IMR-90 (cell line): ENCODE measurements around the gene ANKS3. TPM values are rescaled to one million over a fixed set of nuclear protein-coding genes. Genes with fewer than 3 reads are reported as not detected.

Source experiments
- ATAC-seq: fragments of 200-7000 bp; cut with Tn5 transposase; 2 replicates; pipeline ENCODE4 v1.9.1; 2020; ENCODE audit warnings: low read depth, mild to moderate bottlenecking, moderate library complexity
- BruUV-seq: library from RNA; stranded (reverse); fragments of 400-500 nt; replicated peaks from 2 replicates; lab custom pipeline; 2021; lab: Mats Ljungman, UMichigan
- CTCF ChIA-PET: fragments of 300-600 bp; formaldehyde crosslinking; extraction: SDS; loops from one replicate; lab custom pipeline; 2021; ENCODE audit warnings: antibody characterized with exemption; lab: Yijun Ruan, JAX
- POLR2A ChIA-PET: fragments of 300-600 bp; sonication (Branson Sonifier 250); formaldehyde crosslinking; loops from one replicate; lab custom pipeline; 2022; ENCODE audit warnings: antibody characterized with exemption; ENCODE audit not compliant: unreplicated experiment; lab: Charles Lee
- DNase-seq: peaks from one replicate; pipeline ENCODE4 v3.0.0; 2013
- H2AFZ ChIP-seq: replicated peaks from 2 replicates; pipeline ENCODE3; 2013; ENCODE audit warnings: low read length, mild to moderate bottlenecking; ENCODE audit not compliant: poor library complexity
- H2AK5ac ChIP-seq: 2 replicates; pipeline ENCODE4 v1.6.1; 2013; ENCODE audit warnings: low read depth, low read length, inconsistent platforms
- H2AK9ac ChIP-seq: replicated peaks from 2 replicates; pipeline ENCODE3; 2013; ENCODE audit warnings: mild to moderate bottlenecking, low read depth, low read length, moderate library complexity; ENCODE audit not compliant: poor library complexity
- H2BK120ac ChIP-seq: 2 replicates; pipeline ENCODE4 v1.6.1; 2013; ENCODE audit warnings: low read depth, low read length, inconsistent platforms
- H2BK15ac ChIP-seq: 3 replicates; pipeline ENCODE4 v1.6.1; 2013; ENCODE audit warnings: low read depth, low read length, inconsistent platforms
- H2BK20ac ChIP-seq: 2 replicates; pipeline ENCODE4 v1.6.1; 2013; ENCODE audit warnings: low read depth, mild to moderate bottlenecking, inconsistent platforms, low read length, moderate library complexity
- H2BK5ac ChIP-seq: 2 replicates; pipeline ENCODE4 v1.6.1; 2013; ENCODE audit warnings: mild to moderate bottlenecking, low read depth, low read length, inconsistent platforms; ENCODE audit not compliant: poor library complexity, severe bottlenecking
- H3K14ac ChIP-seq: replicated peaks from 2 replicates; pipeline ENCODE4 v1.6.1; 2013; ENCODE audit warnings: low read depth, low read length, inconsistent platforms
- H3K18ac ChIP-seq: 2 replicates; pipeline ENCODE4 v1.6.1; 2013; ENCODE audit warnings: low read depth, low read length, control low read depth
- H3K23ac ChIP-seq: 2 replicates; pipeline ENCODE4 v1.6.1; 2013; ENCODE audit warnings: low read depth, low read length, inconsistent platforms
- H3K27ac ChIP-seq: 2 replicates; pipeline ENCODE4 v1.5.1; 2013; ENCODE audit warnings: mild to moderate bottlenecking, control low read depth, low read length; ENCODE audit not compliant: insufficient read depth
- H3K27me3 ChIP-seq: 2 replicates; pipeline ENCODE4 v1.6.1; 2013; ENCODE audit warnings: low read length; ENCODE audit not compliant: control insufficient read depth, insufficient read depth
- H3K36me3 ChIP-seq: 2 replicates; pipeline ENCODE4 v1.6.1; 2013; ENCODE audit warnings: low read length, mixed read lengths; ENCODE audit not compliant: control insufficient read depth, insufficient read depth
- H3K4ac ChIP-seq: 2 replicates; pipeline ENCODE4 v1.6.1; 2013; ENCODE audit warnings: low read depth, low read length, inconsistent platforms
- H3K4me1 ChIP-seq: 2 replicates; pipeline ENCODE4 v1.6.1; 2013; ENCODE audit warnings: low read length, mixed read lengths; ENCODE audit not compliant: control insufficient read depth, insufficient read depth
- H3K4me2 ChIP-seq: 2 replicates; pipeline ENCODE4 v1.6.1; 2013; ENCODE audit warnings: low read depth, mild to moderate bottlenecking, control low read depth, low read length, moderate library complexity
- H3K4me3 ChIP-seq: 2 replicates; pipeline ENCODE4 v1.5.1; 2013; ENCODE audit warnings: low read depth, mild to moderate bottlenecking, control low read depth, low read length, moderate library complexity; ENCODE audit not compliant: insufficient read depth
- H3K56ac ChIP-seq: 2 replicates; pipeline ENCODE4 v1.6.1; 2013; ENCODE audit warnings: low read length, inconsistent platforms; ENCODE audit not compliant: insufficient read depth; ENCODE audit errors: extremely low read depth
- H3K79me1 ChIP-seq, 2 experiments: 2 replicates each; pipeline ENCODE4 v1.6.1; 2013; ENCODE audit warnings: low read length in 2 of 2, inconsistent platforms in 1 of 2, low read depth in 1 of 2
- H3K9ac ChIP-seq: 2 replicates; pipeline ENCODE4 v1.6.1; 2013; ENCODE audit warnings: low read depth, low read length, control low read depth
- H3K9me1 ChIP-seq: 2 replicates; pipeline ENCODE4 v1.6.1; 2013; ENCODE audit warnings: low read length, inconsistent platforms; ENCODE audit not compliant: insufficient read depth
- H3K9me3 ChIP-seq: 2 replicates; pipeline ENCODE4 v1.6.1; 2013; ENCODE audit warnings: low read length; ENCODE audit not compliant: control insufficient read depth, insufficient read depth
- H4K20me1 ChIP-seq: 2 replicates; pipeline ENCODE4 v1.6.1; 2013; ENCODE audit warnings: low read length, inconsistent platforms; ENCODE audit not compliant: insufficient read depth
- H4K5ac ChIP-seq: 2 replicates; pipeline ENCODE4 v1.6.1; 2013; ENCODE audit warnings: mild to moderate bottlenecking, low read depth, low read length, control low read depth
- H4K8ac ChIP-seq, 2 experiments: 2 replicates each; pipeline ENCODE4 v1.6.1; 2013; ENCODE audit warnings: low read depth in 2 of 2, low read length in 2 of 2, control low read depth in 1 of 2, inconsistent platforms in 1 of 2
- H4K91ac ChIP-seq: 2 replicates; pipeline ENCODE4 v1.6.1; 2013; ENCODE audit warnings: low read depth, low read length, inconsistent platforms; ENCODE audit not compliant: insufficient read depth
- BHLHE40 ChIP-seq: fragments of 150-350 bp; IDR thresholded peaks from 2 replicates; pipeline ENCODE4 v1.6.1; 2016; ENCODE audit warnings: mild to moderate bottlenecking, low read depth, low read length
- CEBPB ChIP-seq: IDR thresholded peaks from 2 replicates; pipeline ENCODE4 v1.6.1; 2012; ENCODE audit warnings: low read depth, low read length, improper control_type of control experiment
- CHD1 ChIP-seq: IDR thresholded peaks from 2 replicates; pipeline ENCODE4 v1.6.1; 2012; ENCODE audit warnings: low read depth, low read length, improper control_type of control experiment
- MAFK ChIP-seq: IDR thresholded peaks from 2 replicates; pipeline ENCODE4 v1.6.1; 2012; ENCODE audit warnings: low read depth, low read length, improper control_type of control experiment
- MXI1 ChIP-seq: IDR thresholded peaks from 2 replicates; pipeline ENCODE4 v1.6.1; 2012; ENCODE audit warnings: low read depth, mild to moderate bottlenecking, low read length, moderate library complexity, borderline replicate concordance
- NFE2L2 ChIP-seq: fragments of 150-350 bp; IDR thresholded peaks from 2 replicates; pipeline ENCODE4 v1.6.1; 2016; ENCODE audit warnings: low read depth, mild to moderate bottlenecking, low read length
- POLR2A ChIP-seq: IDR thresholded peaks from 2 replicates; pipeline ENCODE4 v1.6.1; 2012; ENCODE audit warnings: mild to moderate bottlenecking, low read depth, low read length
- RCOR1 ChIP-seq: IDR thresholded peaks from 2 replicates; pipeline ENCODE4 v1.6.1; 2012; ENCODE audit warnings: mild to moderate bottlenecking, low read length, improper control_type of control experiment; ENCODE audit not compliant: insufficient replicate concordance
- RFX5 ChIP-seq: IDR thresholded peaks from 2 replicates; pipeline ENCODE4 v1.8.0; 2012; ENCODE audit warnings: low read depth, mild to moderate bottlenecking, low read length, moderate library complexity
- SMC3 ChIP-seq: fragments of 150-350 bp; IDR thresholded peaks from 2 replicates; pipeline ENCODE4 v1.6.1; 2016; ENCODE audit warnings: low read depth, mild to moderate bottlenecking, antibody characterized with exemption, low read length, moderate library complexity
- USF2 ChIP-seq: fragments of 150-350 bp; IDR thresholded peaks from 2 replicates; pipeline ENCODE4 v1.6.1; 2017; ENCODE audit warnings: mild to moderate bottlenecking, antibody characterized with exemption, low read length, low read depth
- WGBS, 2 experiments: methylation state at CpG; one replicate each; pipeline versions ENCODE4 v1.1.5 to v1.1.7; 2013; ENCODE audit warnings: missing lambda C conversion rate in 2 of 2; ENCODE audit not compliant: insufficient read length in 1 of 2; ENCODE audit errors: extremely low coverage in 2 of 2; 5-methylcytosine and 5-hydroxymethylcytosine counted together
- dilution Hi-C: fragments of 300-500 bp; cut with HindIII; formaldehyde crosslinking; loops from one replicate; pipeline ENCODE4 v1.14.3; 2018; ENCODE audit warnings: low sequenced_read_pairs; ENCODE audit not compliant: unreplicated experiment
- in situ Hi-C: fragments of 300-500 bp; cut with MboI; formaldehyde crosslinking; loops from 3 replicates; pipeline ENCODE4 v1.14.3; 2019; ENCODE audit warnings: low sequenced_read_pairs, inconsistent platforms, mixed read lengths
- intact Hi-C: fragments of 100-400 bp; cut with micrococcal nuclease; formaldehyde crosslinking; loops from 2 replicates; pipeline ENCODE4 v1.10.0; 2022
- polyA plus RNA-seq, 3 experiments: library from polyadenylated mRNA; depleted of rRNA; stranded (reverse); fragments of >200 nt; gene quantifications; 2 replicates each; pipeline ENCODE4 v1.2.3, GENCODE V29; 2012; ENCODE audit warnings: low replicate concordance in 1 of 3
- total RNA-seq: library from RNA; depleted of rRNA; stranded (reverse); fragments of >200 nt; gene quantifications from 2 replicates; pipeline ENCODE4 v1.2.3, GENCODE V29; 2012
- TF ChIP-seq, protein P1 (sequence below): fragments of 150-350 bp; IDR thresholded peaks from 2 replicates; pipeline ENCODE4 v1.6.1; 2016; ENCODE audit warnings: low read depth, mild to moderate bottlenecking, low read length, moderate library complexity, borderline replicate concordance
- TF ChIP-seq, protein P2 (sequence below): conservative IDR thresholded peaks from 2 replicates; pipeline ENCODE4 v1.5.1; 2012; ENCODE audit warnings: mild to moderate bottlenecking, low read depth, low read length, improper control_type of control experiment

ANKS3 gene
- total and polyA plus RNA-seq, 2 of the 4 experiments (the other 2 are of a cell fraction) = 24.4 to 25.0 TPM

GRCh38 chr16:4677390-4677789, 56.7 kb downstream of the ANKS3 start:
- Histone ChIP-seq H3K18ac (no peak overlapping the region), H3K56ac (no peak overlapping the region), H2BK5ac (no peak overlapping the region), H3K4me2 (no peak overlapping the region), H3K9me1 (no peaks in the 10 kb centered on the region), H3K79me1 (peaks cover 6 to 25% of the 10 kb centered on the region in 2 experiments; a peak in 2 of 4 replicates), H3K9me3 (no peaks in the 10 kb centered on the region), H4K20me1 (no peaks in the 10 kb centered on the region), H2BK15ac (no peak overlapping the region), H2BK120ac (no peak overlapping the region), H3K27ac (no peak overlapping the region), H4K8ac (no peak overlapping the region), H3K4ac (no peak overlapping the region), H2AK9ac (no peak overlapping the region), H3K14ac (no peak overlapping the region), H3K9ac (no peak overlapping the region), H2BK20ac (no peak overlapping the region), H2AFZ (no peak overlapping the region), H3K4me3 (no peak overlapping the region), H2AK5ac (no peak overlapping the region), H4K5ac (no peak overlapping the region), H3K36me3 (peaks cover 54% of the 10 kb centered on the region), H4K91ac (no peak overlapping the region), H3K4me1 (peaks cover 2% of the 10 kb centered on the region; the same call in 1 of the 2 replicates), H3K27me3 (no peaks in the 10 kb centered on the region), H3K23ac (no peak overlapping the region)
- ATAC-seq (no peak), DNase-seq (no peak)
- in situ Hi-C loops (no loop called here), intact Hi-C loops (no loop called here), dilution Hi-C loops (no loop called here)
- WGBS, 2 experiments = 97% methylated on average over 6 of the region's 17 CpGs; no CpG with 5 or more reads in 1 of the 2 experiments
- CTCF ChIA-PET = no interaction called here
- POLR2A ChIA-PET = no interaction called here
- BruUV-seq = no TSS peak
- TF ChIP-seq MAFK = no peak
- no peak for TF ChIP-seq USF2
- TF ChIP-seq POLR2A = no peak
- TF ChIP-seq RFX5 = no peak
- TF ChIP-seq, protein P1, sequence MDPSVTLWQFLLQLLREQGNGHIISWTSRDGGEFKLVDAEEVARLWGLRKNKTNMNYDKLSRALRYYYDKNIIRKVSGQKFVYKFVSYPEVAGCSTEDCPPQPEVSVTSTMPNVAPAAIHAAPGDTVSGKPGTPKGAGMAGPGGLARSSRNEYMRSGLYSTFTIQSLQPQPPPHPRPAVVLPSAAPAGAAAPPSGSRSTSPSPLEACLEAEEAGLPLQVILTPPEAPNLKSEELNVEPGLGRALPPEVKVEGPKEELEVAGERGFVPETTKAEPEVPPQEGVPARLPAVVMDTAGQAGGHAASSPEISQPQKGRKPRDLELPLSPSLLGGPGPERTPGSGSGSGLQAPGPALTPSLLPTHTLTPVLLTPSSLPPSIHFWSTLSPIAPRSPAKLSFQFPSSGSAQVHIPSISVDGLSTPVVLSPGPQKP = no peak
- no peak for TF ChIP-seq SMC3
- TF ChIP-seq, protein P2, sequence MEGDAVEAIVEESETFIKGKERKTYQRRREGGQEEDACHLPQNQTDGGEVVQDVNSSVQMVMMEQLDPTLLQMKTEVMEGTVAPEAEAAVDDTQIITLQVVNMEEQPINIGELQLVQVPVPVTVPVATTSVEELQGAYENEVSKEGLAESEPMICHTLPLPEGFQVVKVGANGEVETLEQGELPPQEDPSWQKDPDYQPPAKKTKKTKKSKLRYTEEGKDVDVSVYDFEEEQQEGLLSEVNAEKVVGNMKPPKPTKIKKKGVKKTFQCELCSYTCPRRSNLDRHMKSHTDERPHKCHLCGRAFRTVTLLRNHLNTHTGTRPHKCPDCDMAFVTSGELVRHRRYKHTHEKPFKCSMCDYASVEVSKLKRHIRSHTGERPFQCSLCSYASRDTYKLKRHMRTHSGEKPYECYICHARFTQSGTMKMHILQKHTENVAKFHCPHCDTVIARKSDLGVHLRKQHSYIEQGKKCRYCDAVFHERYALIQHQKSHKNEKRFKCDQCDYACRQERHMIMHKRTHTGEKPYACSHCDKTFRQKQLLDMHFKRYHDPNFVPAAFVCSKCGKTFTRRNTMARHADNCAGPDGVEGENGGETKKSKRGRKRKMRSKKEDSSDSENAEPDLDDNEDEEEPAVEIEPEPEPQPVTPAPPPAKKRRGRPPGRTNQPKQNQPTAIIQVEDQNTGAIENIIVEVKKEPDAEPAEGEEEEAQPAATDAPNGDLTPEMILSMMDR = no peak
- no peak for TF ChIP-seq CHD1
- TF ChIP-seq BHLHE40 = no peak
- TF ChIP-seq RCOR1 = no peak
- TF ChIP-seq NFE2L2 = no peak
- TF ChIP-seq MXI1 = no peak
- TF ChIP-seq CEBPB = no peak
